GM23248 (cell line): ENCODE measurements around the gene PANK1. TPM values are rescaled to one million over a fixed set of nuclear protein-coding genes. Genes with fewer than 3 reads are reported as not detected.

ENCODE experiments used
- DNase-seq: peaks from one replicate; pipeline ENCODE4 v3.0.0-alpha.2; 2015
- H2AFZ ChIP-seq: fragments of 200-600 bp; sonication (generic); 2 replicates; pipeline ENCODE4 v1.6.1; 2016; ENCODE audit warnings: antibody characterized with exemption
- H3F3A ChIP-seq: fragments of 200-600 bp; sonication (generic); 2 replicates; pipeline ENCODE4 v1.6.1; 2016; ENCODE audit warnings: mild to moderate bottlenecking, antibody characterized with exemption, mixed run types; ENCODE audit not compliant: insufficient read depth
- H3K27ac ChIP-seq: fragments of 200-600 bp; sonication (generic); 2 replicates; pipeline ENCODE4 v1.5.1; 2016; ENCODE audit warnings: mild to moderate bottlenecking
- H3K27me3 ChIP-seq: fragments of 200-600 bp; sonication (generic); replicated peaks from 2 replicates; pipeline ENCODE4 v1.6.1; 2016; ENCODE audit warnings: mild to moderate bottlenecking; ENCODE audit not compliant: insufficient read depth
- H3K36me3 ChIP-seq: fragments of 200-600 bp; sonication (generic); 2 replicates; pipeline ENCODE4 v1.6.1; 2016; ENCODE audit warnings: low read depth, mild to moderate bottlenecking
- H3K4me1 ChIP-seq: fragments of 200-600 bp; sonication (generic); 2 replicates; pipeline ENCODE4 v1.6.1; 2016; ENCODE audit warnings: mild to moderate bottlenecking; ENCODE audit not compliant: insufficient read depth
- H3K4me2 ChIP-seq: fragments of 200-600 bp; sonication (generic); one replicate; pipeline ENCODE4 v1.6.1; 2016; ENCODE audit warnings: mild to moderate bottlenecking; ENCODE audit not compliant: unreplicated experiment
- H3K4me3 ChIP-seq: fragments of 200-600 bp; sonication (generic); 2 replicates; pipeline ENCODE4 v1.5.1; 2016; ENCODE audit warnings: mild to moderate bottlenecking
- H3K79me2 ChIP-seq: fragments of 200-600 bp; sonication (generic); 2 replicates; pipeline ENCODE4 v1.6.1; 2016; ENCODE audit warnings: mild to moderate bottlenecking; ENCODE audit not compliant: insufficient read depth
- H3K9ac ChIP-seq: fragments of 200-600 bp; sonication (generic); 2 replicates; pipeline ENCODE4 v1.6.1; 2016; ENCODE audit warnings: mild to moderate bottlenecking
- H3K9me2 ChIP-seq: fragments of 200-600 bp; sonication (generic); 2 replicates; pipeline ENCODE4 v1.6.1; 2016; ENCODE audit warnings: mixed run types, mild to moderate bottlenecking, moderate library complexity; ENCODE audit not compliant: insufficient read depth
- H3K9me3 ChIP-seq: fragments of 200-600 bp; sonication (generic); one replicate; pipeline ENCODE4 v1.6.1; 2017; ENCODE audit warnings: low read depth
- H4K20me1 ChIP-seq: fragments of 200-600 bp; sonication (generic); 2 replicates; pipeline ENCODE4 v1.6.0; 2016; ENCODE audit not compliant: insufficient read depth
- EZH2 ChIP-seq: fragments of 200-600 bp; sonication (generic); IDR thresholded peaks from 2 replicates; pipeline ENCODE4 v1.6.1; 2018; ENCODE audit warnings: antibody characterized with exemption, mild to moderate bottlenecking; ENCODE audit not compliant: insufficient read depth, poor library complexity, severe bottlenecking
- EZH2phosphoT487 ChIP-seq: fragments of 200-600 bp; sonication (generic); IDR thresholded peaks from 2 replicates; pipeline ENCODE4 v1.6.1; 2018; ENCODE audit warnings: antibody characterized with exemption, moderate library complexity, mild to moderate bottlenecking, low read depth; ENCODE audit not compliant: insufficient read depth
- WGBS, 2 experiments: methylation state at CpG; one replicate each; pipeline ENCODE4 v1.1.6; 2015 to 2017; ENCODE audit warnings: low lambda C conversion rate in 2 of 2, low coverage in 1 of 2; ENCODE audit errors: missing lambda C conversion rate in 2 of 2; 5-methylcytosine and 5-hydroxymethylcytosine counted together
- in situ Hi-C: fragments of 300-500 bp; cut with MboI; formaldehyde crosslinking; loops from 2 replicates; pipeline ENCODE4 v1.15.0; 2020
- polyA plus RNA-seq: library from polyadenylated mRNA; unstranded; fragments of >200 nt; fragmentation: Nextera tagmentation; extraction: Ambion mirVana; gene quantifications from 2 replicates; pipeline ENCODE4 v1.2.1, GENCODE V29; 2016
- total RNA-seq: library from RNA; depleted of rRNA; stranded (reverse); fragments of >200 nt; shearing (Covaris generic); gene quantifications from 2 replicates; pipeline ENCODE4 v1.2.3, GENCODE V29; 2014

The PANK1 gene
- total and polyA plus RNA-seq, 2 experiments from 2014 or later = 3.3 to 3.6 TPM

GRCh38 chr10:89563861-89564478 is 81.1 kb downstream of the PANK1 start:
- H3K36me3 ChIP-seq = no peaks in the 10 kb centered on the region
- H3K9me3 ChIP-seq = no peaks in the 10 kb centered on the region
- DNase-seq = peak; percentile 62

GRCh38 chr10:89563311-89563710 is 81.7 kb downstream of the PANK1 start:
- H3K9ac ChIP-seq = no peak overlapping the region
- H3K4me1 ChIP-seq = peaks cover 13% of the 10 kb centered on the region
- no peak overlapping the region for H3K27ac ChIP-seq
- no peak overlapping the region for H3K4me3 ChIP-seq
- H2AFZ ChIP-seq = no peak overlapping the region
- no peaks in the 10 kb centered on the region for H3K36me3 ChIP-seq
- no peaks in the 10 kb centered on the region for H3K27me3 ChIP-seq
- no peak for DNase-seq
- H3K9me3 ChIP-seq = no peaks in the 10 kb centered on the region
- H4K20me1 ChIP-seq = no peaks in the 10 kb centered on the region
- H3F3A ChIP-seq = peaks cover 11% of the 10 kb centered on the region; the same call in 1 of the 2 replicates
- in situ Hi-C loops = no loop called here
- H3K79me2 ChIP-seq = no peaks in the 10 kb centered on the region
- WGBS, 2 experiments = 99 to 100% methylated on average over 3 of the region's 3 CpGs
- no peak overlapping the region for H3K4me2 ChIP-seq
- no peaks in the 10 kb centered on the region for H3K9me2 ChIP-seq
- TF ChIP-seq EZH2 (no peak), EZH2phosphoT487 (no peak)

More at GRCh38 chr10:89563861-89564478, 81.1 kb downstream of the PANK1 start:
- H3K9ac ChIP-seq = no peak overlapping the region
- TF ChIP-seq EZH2phosphoT487 (no peak), EZH2 (no peak)
- no peaks in the 10 kb centered on the region for H4K20me1 ChIP-seq
- peaks cover 12% of the 10 kb centered on the region; the same call in 1 of the 2 replicates for H3F3A ChIP-seq
- H2AFZ ChIP-seq = no peak overlapping the region
- 0% methylated on average over 2 of the region's 2 CpGs for WGBS, 2 experiments
- in situ Hi-C loops = no loop called here
- no peaks in the 10 kb centered on the region for H3K79me2 ChIP-seq
- peaks cover 13% of the 10 kb centered on the region for H3K4me1 ChIP-seq
- H3K4me2 ChIP-seq = no peak overlapping the region
- no peaks in the 10 kb centered on the region for H3K9me2 ChIP-seq
- H3K27me3 ChIP-seq = no peaks in the 10 kb centered on the region
- no peak overlapping the region for H3K27ac ChIP-seq
- no peak overlapping the region for H3K4me3 ChIP-seq

- H2AFZ ChIP-seq = no peak overlapping the region
- DNase-seq = no peak
- H3K4me2 ChIP-seq = no peak overlapping the region
These were observed 88.4 kb downstream of the PANK1 start for GRCh38 chr10:89556600-89556999.

GRCh38 chr10:89555688-89556445 is 89.2 kb downstream of the PANK1 start:
- Histone ChIP-seq H2AFZ (no peak overlapping the region), H3K36me3 (no peaks in the 10 kb centered on the region), H3K4me2 (no peak overlapping the region), H3K9me2 (no peaks in the 10 kb centered on the region), H3K9me3 (no peaks in the 10 kb centered on the region), H3K4me3 (no peak overlapping the region), H4K20me1 (no peaks in the 10 kb centered on the region), H3F3A (no peaks in the 10 kb centered on the region), H3K27me3 (peaks cover 8% of the 10 kb centered on the region; the same call in 1 of the 2 replicates), H3K79me2 (no peaks in the 10 kb centered on the region), H3K27ac (no peak overlapping the region), H3K9ac (no peak overlapping the region), H3K4me1 (peaks cover 14% of the 10 kb centered on the region)
- TF ChIP-seq EZH2phosphoT487 = no peak
- TF ChIP-seq EZH2 = no peak
- in situ Hi-C loops = loop anchor here (10.0 kb wide), 1 partner anchor 301 kb away; the partner anchor contains the start of gene LIPA
- no peak for DNase-seq
- WGBS, 2 experiments = 92% methylated on average over 7 of the region's 7 CpGs

More at GRCh38 chr10:89556600-89556999, 88.4 kb downstream of the PANK1 start:
- 94 to 95% methylated on average over 1 of the region's 1 CpG for WGBS, 2 experiments
- Histone ChIP-seq H4K20me1 (no peaks in the 10 kb centered on the region), H3K27me3 (peaks cover 8% of the 10 kb centered on the region; the same call in 1 of the 2 replicates), H3K27ac (no peak overlapping the region), H3K36me3 (no peaks in the 10 kb centered on the region), H3K79me2 (no peaks in the 10 kb centered on the region), H3K9ac (no peak overlapping the region), H3K9me3 (no peaks in the 10 kb centered on the region), H3K9me2 (no peaks in the 10 kb centered on the region), H3K4me1 (peaks cover 14% of the 10 kb centered on the region), H3F3A (no peaks in the 10 kb centered on the region), H3K4me3 (no peak overlapping the region)
- in situ Hi-C loops = loop anchor here (10.0 kb wide), 1 partner anchor 302 kb away; the partner anchor contains the start of gene LIPA
- no peak for TF ChIP-seq EZH2
- no peak for TF ChIP-seq EZH2phosphoT487
